HEK293 (cell line): ENCODE measurements around the gene PAX2.

Experiments used
- SP2 ChIP-seq: fragments of 450-650 bp; formaldehyde crosslinking; IDR thresholded peaks from 2 replicates; pipeline ENCODE4 v1.5.1; 2016; ENCODE audit warnings: missing biosample characterization, missing genetic modification characterization
- ZNF24 ChIP-seq: fragments of 450-650 bp; formaldehyde crosslinking; IDR thresholded peaks from 2 replicates; pipeline ENCODE4 v1.5.1; 2016; ENCODE audit warnings: missing biosample characterization, missing genetic modification characterization
- ZNF274 ChIP-seq, 2 experiments: fragments of 200-500 bp in 1 of 2; fragments of 450-650 bp in 1 of 2; sonication (Bioruptor generic) in 1 of 2; formaldehyde crosslinking in 1 of 2; IDR thresholded peaks; 2 replicates each; pipeline versions ENCODE4 v1.5.1 to v1.6.1; 2014 to 2016; ENCODE audit warnings: borderline replicate concordance in 1 of 2, inconsistent platforms in 1 of 2, low read length in 1 of 2, missing biosample characterization in 1 of 2, missing genetic modification characterization in 1 of 2
- ZNF571 ChIP-seq: fragments of 450-650 bp; formaldehyde crosslinking; IDR thresholded peaks from 2 replicates; pipeline ENCODE4 v1.5.0; 2017; ENCODE audit warnings: missing biosample characterization, missing genetic modification characterization
- ZNF843 ChIP-seq: fragments of 450-650 bp; formaldehyde crosslinking; IDR thresholded peaks from 2 replicates; pipeline ENCODE4 v1.5.1; 2016; ENCODE audit warnings: missing biosample characterization, missing genetic modification characterization
- TF ChIP-seq, protein P1 (sequence below): fragments of 450-650 bp; formaldehyde crosslinking; IDR thresholded peaks from 2 replicates; pipeline ENCODE4 v1.5.1; 2016; ENCODE audit warnings: missing biosample characterization, missing genetic modification characterization
- TF ChIP-seq, protein P2 (sequence below): fragments of 450-650 bp; formaldehyde crosslinking; IDR thresholded peaks from 2 replicates; pipeline ENCODE4 v1.5.1; 2016; ENCODE audit warnings: missing biosample characterization, missing genetic modification characterization

DNA sequence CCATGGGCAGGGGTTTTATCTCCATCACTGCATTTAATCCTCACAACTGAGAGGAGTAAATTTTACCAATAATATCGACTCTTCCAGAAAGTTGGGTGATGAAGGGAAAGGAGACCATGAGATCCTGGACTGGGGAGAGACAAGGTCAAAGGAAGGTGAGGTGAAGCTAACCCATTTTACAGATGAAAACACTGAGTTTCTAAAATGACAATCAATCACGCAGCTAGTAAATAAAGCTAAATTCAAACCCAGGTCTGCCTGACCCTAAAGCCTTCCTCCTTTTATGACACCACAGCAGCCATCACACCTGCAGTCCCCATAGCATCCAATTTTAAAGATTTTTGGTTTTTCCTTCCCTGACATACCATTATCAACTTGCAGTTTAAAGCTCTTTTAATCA is 103.4 kb downstream of the PAX2 start:
- TF ChIP-seq, protein P1, sequence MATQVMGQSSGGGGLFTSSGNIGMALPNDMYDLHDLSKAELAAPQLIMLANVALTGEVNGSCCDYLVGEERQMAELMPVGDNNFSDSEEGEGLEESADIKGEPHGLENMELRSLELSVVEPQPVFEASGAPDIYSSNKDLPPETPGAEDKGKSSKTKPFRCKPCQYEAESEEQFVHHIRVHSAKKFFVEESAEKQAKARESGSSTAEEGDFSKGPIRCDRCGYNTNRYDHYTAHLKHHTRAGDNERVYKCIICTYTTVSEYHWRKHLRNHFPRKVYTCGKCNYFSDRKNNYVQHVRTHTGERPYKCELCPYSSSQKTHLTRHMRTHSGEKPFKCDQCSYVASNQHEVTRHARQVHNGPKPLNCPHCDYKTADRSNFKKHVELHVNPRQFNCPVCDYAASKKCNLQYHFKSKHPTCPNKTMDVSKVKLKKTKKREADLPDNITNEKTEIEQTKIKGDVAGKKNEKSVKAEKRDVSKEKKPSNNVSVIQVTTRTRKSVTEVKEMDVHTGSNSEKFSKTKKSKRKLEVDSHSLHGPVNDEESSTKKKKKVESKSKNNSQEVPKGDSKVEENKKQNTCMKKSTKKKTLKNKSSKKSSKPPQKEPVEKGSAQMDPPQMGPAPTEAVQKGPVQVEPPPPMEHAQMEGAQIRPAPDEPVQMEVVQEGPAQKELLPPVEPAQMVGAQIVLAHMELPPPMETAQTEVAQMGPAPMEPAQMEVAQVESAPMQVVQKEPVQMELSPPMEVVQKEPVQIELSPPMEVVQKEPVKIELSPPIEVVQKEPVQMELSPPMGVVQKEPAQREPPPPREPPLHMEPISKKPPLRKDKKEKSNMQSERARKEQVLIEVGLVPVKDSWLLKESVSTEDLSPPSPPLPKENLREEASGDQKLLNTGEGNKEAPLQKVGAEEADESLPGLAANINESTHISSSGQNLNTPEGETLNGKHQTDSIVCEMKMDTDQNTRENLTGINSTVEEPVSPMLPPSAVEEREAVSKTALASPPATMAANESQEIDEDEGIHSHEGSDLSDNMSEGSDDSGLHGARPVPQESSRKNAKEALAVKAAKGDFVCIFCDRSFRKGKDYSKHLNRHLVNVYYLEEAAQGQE: no peak
- TF ChIP-seq, protein P2, sequence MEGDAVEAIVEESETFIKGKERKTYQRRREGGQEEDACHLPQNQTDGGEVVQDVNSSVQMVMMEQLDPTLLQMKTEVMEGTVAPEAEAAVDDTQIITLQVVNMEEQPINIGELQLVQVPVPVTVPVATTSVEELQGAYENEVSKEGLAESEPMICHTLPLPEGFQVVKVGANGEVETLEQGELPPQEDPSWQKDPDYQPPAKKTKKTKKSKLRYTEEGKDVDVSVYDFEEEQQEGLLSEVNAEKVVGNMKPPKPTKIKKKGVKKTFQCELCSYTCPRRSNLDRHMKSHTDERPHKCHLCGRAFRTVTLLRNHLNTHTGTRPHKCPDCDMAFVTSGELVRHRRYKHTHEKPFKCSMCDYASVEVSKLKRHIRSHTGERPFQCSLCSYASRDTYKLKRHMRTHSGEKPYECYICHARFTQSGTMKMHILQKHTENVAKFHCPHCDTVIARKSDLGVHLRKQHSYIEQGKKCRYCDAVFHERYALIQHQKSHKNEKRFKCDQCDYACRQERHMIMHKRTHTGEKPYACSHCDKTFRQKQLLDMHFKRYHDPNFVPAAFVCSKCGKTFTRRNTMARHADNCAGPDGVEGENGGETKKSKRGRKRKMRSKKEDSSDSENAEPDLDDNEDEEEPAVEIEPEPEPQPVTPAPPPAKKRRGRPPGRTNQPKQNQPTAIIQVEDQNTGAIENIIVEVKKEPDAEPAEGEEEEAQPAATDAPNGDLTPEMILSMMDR: no peak
- TF ChIP-seq ZNF24 (no peak), SP2 (tag by site-specific recombination) (no peak), ZNF843 (no peak), ZNF274 (IDR thresholded peaks at IDR 0.05; ENCODE audit: low read length) (no peak), ZNF274 (tag by site-specific recombination; IDR thresholded peaks at IDR 0.05; ENCODE audit: borderline replicate concordance) (no peak), ZNF571 (tag by site-specific recombination) (no peak)
